GM23248 (cell line): Measurements from ENCODE around the gene CRTAC1. TPM values are rescaled to one million over a fixed set of nuclear protein-coding genes. Genes with fewer than 3 reads are reported as not detected.

Experiments used
- DNase-seq: peaks from one replicate; pipeline ENCODE4 v3.0.0-alpha.2; 2015
- H2AFZ ChIP-seq: fragments of 200-600 bp; sonication (generic); 2 replicates; pipeline ENCODE4 v1.6.1; 2016; ENCODE audit warnings: antibody characterized with exemption
- H3F3A ChIP-seq: fragments of 200-600 bp; sonication (generic); 2 replicates; pipeline ENCODE4 v1.6.1; 2016; ENCODE audit warnings: mild to moderate bottlenecking, antibody characterized with exemption, mixed run types; ENCODE audit not compliant: insufficient read depth
- H3K27ac ChIP-seq: fragments of 200-600 bp; sonication (generic); 2 replicates; pipeline ENCODE4 v1.5.1; 2016; ENCODE audit warnings: mild to moderate bottlenecking
- H3K27me3 ChIP-seq: fragments of 200-600 bp; sonication (generic); replicated peaks from 2 replicates; pipeline ENCODE4 v1.6.1; 2016; ENCODE audit warnings: mild to moderate bottlenecking; ENCODE audit not compliant: insufficient read depth
- H3K36me3 ChIP-seq: fragments of 200-600 bp; sonication (generic); 2 replicates; pipeline ENCODE4 v1.6.1; 2016; ENCODE audit warnings: low read depth, mild to moderate bottlenecking
- H3K4me1 ChIP-seq: fragments of 200-600 bp; sonication (generic); 2 replicates; pipeline ENCODE4 v1.6.1; 2016; ENCODE audit warnings: mild to moderate bottlenecking; ENCODE audit not compliant: insufficient read depth
- H3K4me2 ChIP-seq: fragments of 200-600 bp; sonication (generic); one replicate; pipeline ENCODE4 v1.6.1; 2016; ENCODE audit warnings: mild to moderate bottlenecking; ENCODE audit not compliant: unreplicated experiment
- H3K4me3 ChIP-seq: fragments of 200-600 bp; sonication (generic); 2 replicates; pipeline ENCODE4 v1.5.1; 2016; ENCODE audit warnings: mild to moderate bottlenecking
- H3K79me2 ChIP-seq: fragments of 200-600 bp; sonication (generic); 2 replicates; pipeline ENCODE4 v1.6.1; 2016; ENCODE audit warnings: mild to moderate bottlenecking; ENCODE audit not compliant: insufficient read depth
- H3K9ac ChIP-seq: fragments of 200-600 bp; sonication (generic); 2 replicates; pipeline ENCODE4 v1.6.1; 2016; ENCODE audit warnings: mild to moderate bottlenecking
- H3K9me2 ChIP-seq: fragments of 200-600 bp; sonication (generic); 2 replicates; pipeline ENCODE4 v1.6.1; 2016; ENCODE audit warnings: mixed run types, mild to moderate bottlenecking, moderate library complexity; ENCODE audit not compliant: insufficient read depth
- H3K9me3 ChIP-seq: fragments of 200-600 bp; sonication (generic); one replicate; pipeline ENCODE4 v1.6.1; 2017; ENCODE audit warnings: low read depth
- H4K20me1 ChIP-seq: fragments of 200-600 bp; sonication (generic); 2 replicates; pipeline ENCODE4 v1.6.0; 2016; ENCODE audit not compliant: insufficient read depth
- EZH2 ChIP-seq: fragments of 200-600 bp; sonication (generic); IDR thresholded peaks from 2 replicates; pipeline ENCODE4 v1.6.1; 2018; ENCODE audit warnings: antibody characterized with exemption, mild to moderate bottlenecking; ENCODE audit not compliant: insufficient read depth, poor library complexity, severe bottlenecking
- EZH2phosphoT487 ChIP-seq: fragments of 200-600 bp; sonication (generic); IDR thresholded peaks from 2 replicates; pipeline ENCODE4 v1.6.1; 2018; ENCODE audit warnings: antibody characterized with exemption, moderate library complexity, mild to moderate bottlenecking, low read depth; ENCODE audit not compliant: insufficient read depth
- WGBS, 2 experiments: methylation state at CpG; one replicate each; pipeline ENCODE4 v1.1.6; 2015 to 2017; ENCODE audit warnings: low lambda C conversion rate in 2 of 2, low coverage in 1 of 2; ENCODE audit errors: missing lambda C conversion rate in 2 of 2; 5-methylcytosine and 5-hydroxymethylcytosine counted together
- in situ Hi-C: fragments of 300-500 bp; cut with MboI; formaldehyde crosslinking; loops from 2 replicates; pipeline ENCODE4 v1.15.0; 2020
- polyA plus RNA-seq: library from polyadenylated mRNA; unstranded; fragments of >200 nt; fragmentation: Nextera tagmentation; extraction: Ambion mirVana; gene quantifications from 2 replicates; pipeline ENCODE4 v1.2.1, GENCODE V29; 2016
- total RNA-seq: library from RNA; depleted of rRNA; stranded (reverse); fragments of >200 nt; shearing (Covaris generic); gene quantifications from 2 replicates; pipeline ENCODE4 v1.2.3, GENCODE V29; 2014

CRTAC1 gene
- total and polyA plus RNA-seq, 2 experiments from 2014 or later = not detected

GRCh38 chr10:98016772-98017475 lies 13.5 kb downstream of the CRTAC1 start:
- WGBS, 2 experiments = 59 to 60% methylated on average over 10 of the region's 10 CpGs

GRCh38 chr10:98013776-98014175 lies 16.6 kb downstream of the CRTAC1 start:
- H3K4me1 ChIP-seq = no peaks in the 10 kb centered on the region
- H3F3A ChIP-seq = no peaks in the 10 kb centered on the region
- no peaks in the 10 kb centered on the region for H3K9me3 ChIP-seq
- H3K36me3 ChIP-seq = no peaks in the 10 kb centered on the region
- WGBS, 2 experiments = 26 to 31% methylated on average over 3 of the region's 3 CpGs
- H3K9me2 ChIP-seq = no peaks in the 10 kb centered on the region
- H3K27ac ChIP-seq = no peak overlapping the region
- no peaks in the 10 kb centered on the region for H3K79me2 ChIP-seq
- H3K27me3 ChIP-seq = peaks cover 10% of the 10 kb centered on the region; the same call in 1 of the 2 replicates
- no peak overlapping the region for H2AFZ ChIP-seq
- no peak overlapping the region for H3K4me3 ChIP-seq
- in situ Hi-C loops = no loop called here
- H4K20me1 ChIP-seq = no peaks in the 10 kb centered on the region
- TF ChIP-seq EZH2phosphoT487 (no peak), EZH2 (no peak)
- H3K9ac ChIP-seq = no peak overlapping the region
- H3K4me2 ChIP-seq = no peak overlapping the region
- DNase-seq = no peak

More at GRCh38 chr10:98016772-98017475, 13.5 kb downstream of the CRTAC1 start:
- Histone ChIP-seq H3K9me2 (no peaks in the 10 kb centered on the region), H3K4me3 (no peak overlapping the region), H3K9ac (no peak overlapping the region), H2AFZ (no peak overlapping the region), H3K9me3 (no peaks in the 10 kb centered on the region), H3K4me2 (no peak overlapping the region), H3K27ac (no peak overlapping the region), H3K79me2 (no peaks in the 10 kb centered on the region), H3F3A (no peaks in the 10 kb centered on the region), H4K20me1 (no peaks in the 10 kb centered on the region), H3K4me1 (no peaks in the 10 kb centered on the region), H3K36me3 (no peaks in the 10 kb centered on the region), H3K27me3 (peaks cover 10% of the 10 kb centered on the region; the same call in 1 of the 2 replicates)
- DNase-seq = no peak
- TF ChIP-seq EZH2phosphoT487 = no peak
- no peak for TF ChIP-seq EZH2
- in situ Hi-C loops = no loop called here

- Histone ChIP-seq H3K9me2 (no peaks in the 10 kb centered on the region), H3K9me3 (no peaks in the 10 kb centered on the region), H3K27ac (no peak overlapping the region), H3K36me3 (no peaks in the 10 kb centered on the region), H3K9ac (no peak overlapping the region), H2AFZ (no peak overlapping the region), H4K20me1 (no peaks in the 10 kb centered on the region), H3K4me3 (no peak overlapping the region), H3F3A (no peaks in the 10 kb centered on the region), H3K27me3 (peaks cover 10% of the 10 kb centered on the region; the same call in 1 of the 2 replicates), H3K4me2 (no peak overlapping the region), H3K79me2 (no peaks in the 10 kb centered on the region), H3K4me1 (no peaks in the 10 kb centered on the region)
- TF ChIP-seq EZH2phosphoT487 = no peak
- TF ChIP-seq EZH2 = no peak
- 46 to 56% methylated on average over 4 of the region's 4 CpGs for WGBS, 2 experiments
- no peak for DNase-seq
- in situ Hi-C loops = no loop called here
These were observed 17.3 kb downstream of the CRTAC1 start for GRCh38 chr10:98013122-98013521.

- Histone ChIP-seq H3K36me3 (no peaks in the 10 kb centered on the region), H2AFZ (no peak overlapping the region), H3K27me3 (peaks cover 10% of the 10 kb centered on the region; the same call in 1 of the 2 replicates), H3F3A (no peaks in the 10 kb centered on the region), H3K9me2 (no peaks in the 10 kb centered on the region), H3K27ac (no peak overlapping the region), H4K20me1 (no peaks in the 10 kb centered on the region), H3K79me2 (no peaks in the 10 kb centered on the region), H3K9ac (no peak overlapping the region), H3K4me1 (no peaks in the 10 kb centered on the region), H3K4me3 (no peak overlapping the region), H3K9me3 (no peaks in the 10 kb centered on the region), H3K4me2 (no peak overlapping the region)
- TF ChIP-seq EZH2 (no peak), EZH2phosphoT487 (no peak)
- WGBS, 2 experiments = 0 to 4% methylated on average over 2 of the region's 2 CpGs
- in situ Hi-C loops = no loop called here
- no peak for DNase-seq
These were observed 17.8 kb downstream of the CRTAC1 start for GRCh38 chr10:98012644-98013043.
